Esophagus (tissue), 2 donors: ENCODE data around the gene SLC16A12. TPM values are rescaled to one million over a fixed set of nuclear protein-coding genes. Genes with fewer than 3 reads are reported as not detected.
A peak's percentile ranks its signal among the peaks of the same experiment; 100 is the strongest.
"Not testable (repeated sequence)": the region's sequence is repeated elsewhere in the genome, so short reads cannot be mapped to it uniquely, and the experiment has no call there.

Experiments
- H3K27ac ChIP-seq, 2 donors: one replicate each; pipeline ENCODE4 v1.5.1; 2013; ENCODE audit warnings: low read depth in 2 of 2, mild to moderate bottlenecking in 2 of 2, inconsistent platforms in 1 of 2, low read length in 1 of 2, moderate library complexity in 1 of 2
- H3K27me3 ChIP-seq, 2 donors: one replicate each; pipeline ENCODE4 v1.6.1; 2013; ENCODE audit warnings: low read length in 2 of 2, control low read depth in 1 of 2, mild to moderate bottlenecking in 1 of 2; ENCODE audit not compliant: insufficient read depth in 2 of 2, control insufficient read depth in 1 of 2
- H3K36me3 ChIP-seq, 2 donors: one replicate each; pipeline ENCODE4 v1.6.1; 2013; ENCODE audit warnings: low read length in 1 of 2; ENCODE audit not compliant: control insufficient read depth in 2 of 2, insufficient read depth in 2 of 2
- H3K4me1 ChIP-seq, 2 donors: one replicate each; pipeline ENCODE4 v1.6.1; 2013; ENCODE audit warnings: low read length in 1 of 2; ENCODE audit not compliant: control insufficient read depth in 2 of 2, insufficient read depth in 2 of 2
- H3K4me3 ChIP-seq, 2 donors: one replicate each; pipeline ENCODE4 v1.5.1; 2013; ENCODE audit warnings: low read length in 2 of 2, mild to moderate bottlenecking in 2 of 2, low read depth in 1 of 2, moderate library complexity in 1 of 2
- H3K9me3 ChIP-seq, 2 donors: one replicate each; pipeline ENCODE4 v1.6.1; 2013; ENCODE audit warnings: mild to moderate bottlenecking in 2 of 2, low read depth in 1 of 2, low read length in 1 of 2, moderate library complexity in 1 of 2; ENCODE audit not compliant: control insufficient read depth in 2 of 2, insufficient read depth in 1 of 2
- WGBS, 2 donors: extraction: QIAGEN DNeasy Blood & Tissue Kit; methylation state at CpG; one replicate each; pipeline ENCODE4 v1.1.7; 2013; 5-methylcytosine and 5-hydroxymethylcytosine counted together
- polyA plus RNA-seq, 2 donors: library from polyadenylated mRNA; stranded (reverse); fragments of 200-250 nt; gene quantifications; one replicate each; pipeline ENCODE4 v1.2.3, GENCODE V29; 2013
- donor health status: healthy with polysubstance abuse.
- donor health status: Bipolar disorder and iron deficiency.

Gene SLC16A12
- polyA plus RNA-seq, 2 donors, result 0.02 to 0.05 TPM

DNA sequence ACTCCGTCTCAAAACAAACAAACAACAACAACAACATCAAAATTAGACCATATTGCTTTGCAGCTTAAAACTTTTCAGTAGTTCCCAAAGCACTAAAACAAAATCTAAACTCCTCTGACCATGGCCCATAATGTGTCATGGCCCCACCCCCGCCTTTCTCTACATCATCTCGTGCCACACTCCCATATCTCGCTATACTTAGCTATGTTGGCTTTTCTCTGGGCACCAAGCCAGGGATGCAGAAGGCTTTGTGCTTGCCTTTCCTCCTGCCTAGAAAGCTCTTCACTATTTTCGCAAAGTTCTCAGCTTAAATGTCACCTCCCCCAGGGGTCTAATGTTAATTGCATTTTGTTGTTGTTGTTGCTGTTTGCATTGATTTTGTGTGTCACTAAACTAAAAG is 15.1 kb upstream of the SLC16A12 start:
- Histone ChIP-seq H3K9me3 (no peaks in the 10 kb centered on the region), H3K4me1 (no peaks in the 10 kb centered on the region), H3K4me3 (no peak overlapping the region), H3K36me3 (no peaks in the 10 kb centered on the region), H3K27me3 (no peaks in the 10 kb centered on the region), H3K27ac (no peak overlapping the region)
- 67 to 68% methylated on average over 5 of the region's 5 CpGs for WGBS, 2 donors

DNA sequence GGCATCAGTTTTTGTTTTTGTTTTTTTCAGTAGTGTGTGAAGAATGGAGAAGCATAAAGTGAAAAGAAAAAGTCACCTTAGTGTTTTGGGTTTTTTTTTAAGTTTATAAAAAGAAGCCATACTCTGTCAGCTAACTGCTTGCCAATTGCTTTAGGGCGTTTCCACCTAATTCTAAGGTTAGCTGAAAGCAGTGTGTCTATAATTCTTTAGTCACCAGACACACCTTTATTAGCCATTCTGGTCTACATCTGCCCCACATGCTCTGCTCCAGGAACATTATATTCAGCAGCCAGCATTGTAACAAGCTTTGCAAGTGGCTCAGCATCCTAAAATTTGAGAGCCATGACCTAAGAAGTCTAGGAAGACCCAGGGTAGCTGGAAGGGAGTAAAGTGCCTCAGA is 14.1 kb upstream of the SLC16A12 start:
- Histone ChIP-seq H3K27me3 (no peaks in the 10 kb centered on the region), H3K9me3 (no peaks in the 10 kb centered on the region), H3K27ac (no peak overlapping the region), H3K36me3 (no peaks in the 10 kb centered on the region), H3K4me3 (no peak overlapping the region), H3K4me1 (no peaks in the 10 kb centered on the region)
- 51 to 52% methylated on average over 1 of the region's 1 CpG for WGBS, 2 donors

DNA sequence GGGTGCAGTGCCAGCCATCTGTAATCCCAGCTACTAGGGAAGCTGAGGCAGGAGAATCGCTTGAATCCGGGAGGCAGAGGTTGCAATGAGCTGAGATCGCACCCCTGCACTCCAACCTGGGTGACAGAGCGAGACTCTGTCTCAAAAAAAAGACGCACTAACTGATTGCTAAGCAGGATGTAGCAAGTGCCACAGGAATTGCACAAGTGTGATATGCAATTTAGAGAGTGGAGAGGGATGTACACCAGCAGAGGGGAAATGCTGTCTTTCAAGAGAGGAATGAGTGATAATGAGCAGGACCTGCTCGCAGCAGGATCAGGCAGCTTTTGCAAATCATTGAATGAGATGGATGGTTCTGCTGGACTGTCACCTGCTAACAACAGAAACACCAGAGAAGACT is 13.3 kb upstream of the SLC16A12 start:
- H3K4me1 ChIP-seq, result no peaks in the 10 kb centered on the region
- H3K27ac ChIP-seq, result no peak overlapping the region
- H3K36me3 ChIP-seq, result no peaks in the 10 kb centered on the region
- H3K4me3 ChIP-seq, result no peak overlapping the region
- WGBS, 2 donors, result 85 to 90% methylated on average over 6 of the region's 6 CpGs
- H3K27me3 ChIP-seq, result no peaks in the 10 kb centered on the region
- H3K9me3 ChIP-seq, result no peaks in the 10 kb centered on the region

DNA sequence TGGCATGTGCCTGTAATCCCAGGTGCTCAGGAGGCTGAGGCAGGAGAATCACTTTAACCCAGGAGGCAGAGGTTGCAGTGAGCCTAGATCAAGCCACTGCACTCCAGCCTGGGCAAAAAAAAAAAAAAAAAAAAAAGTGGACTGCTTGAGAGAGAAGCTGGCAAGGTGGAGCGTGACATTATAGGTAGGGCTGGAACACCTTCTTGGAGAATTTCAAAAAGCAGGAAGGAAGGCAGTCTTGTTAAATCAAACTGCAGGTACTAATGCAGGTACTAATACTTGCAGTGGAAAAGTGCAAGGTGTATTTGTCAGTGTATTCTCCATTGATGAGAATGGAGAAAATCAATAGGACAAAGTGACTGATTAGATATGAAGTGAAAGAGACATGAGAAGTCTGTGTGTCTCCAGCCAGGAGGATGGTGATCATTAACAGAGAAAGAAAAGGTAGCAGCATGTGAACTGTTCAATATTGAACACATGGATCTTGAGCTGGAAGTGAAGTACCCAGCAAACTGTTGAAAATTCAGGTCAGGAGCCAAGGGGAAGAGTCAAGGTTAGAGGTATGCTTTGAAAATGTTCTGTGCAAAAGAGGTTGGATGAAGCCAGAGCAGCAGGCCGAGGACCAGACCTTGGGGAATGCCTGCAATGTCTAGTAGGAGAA is 12.6 kb upstream of the SLC16A12 start:
- no peak overlapping the region for H3K27ac ChIP-seq
- no peak overlapping the region for H3K4me3 ChIP-seq
- no peaks in the 10 kb centered on the region for H3K9me3 ChIP-seq
- no peaks in the 10 kb centered on the region for H3K4me1 ChIP-seq
- WGBS, 2 donors, result 74 to 91% methylated on average over 2 of the region's 2 CpGs
- no peaks in the 10 kb centered on the region for H3K27me3 ChIP-seq
- no peaks in the 10 kb centered on the region for H3K36me3 ChIP-seq

DNA sequence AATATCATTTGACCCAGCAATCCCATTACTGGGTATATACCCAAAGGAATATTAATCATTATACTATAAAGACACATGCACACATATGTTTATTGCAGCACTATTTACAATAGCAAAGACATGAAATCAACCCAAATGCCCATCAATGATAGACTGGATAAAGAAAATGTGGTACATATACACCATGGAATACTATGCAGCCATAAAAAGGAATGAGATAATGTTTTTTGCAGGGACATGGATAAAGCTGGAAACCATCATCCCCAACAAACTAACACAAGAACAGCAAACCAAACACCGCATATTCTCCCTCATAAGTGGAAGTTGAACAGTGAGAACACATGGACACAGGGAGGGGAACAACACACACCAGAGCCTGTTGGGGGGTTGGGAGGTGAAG is 11.3 kb upstream of the SLC16A12 start:
- 97 to 100% methylated on average over 1 of the region's 1 CpG for WGBS, 2 donors

DNA sequence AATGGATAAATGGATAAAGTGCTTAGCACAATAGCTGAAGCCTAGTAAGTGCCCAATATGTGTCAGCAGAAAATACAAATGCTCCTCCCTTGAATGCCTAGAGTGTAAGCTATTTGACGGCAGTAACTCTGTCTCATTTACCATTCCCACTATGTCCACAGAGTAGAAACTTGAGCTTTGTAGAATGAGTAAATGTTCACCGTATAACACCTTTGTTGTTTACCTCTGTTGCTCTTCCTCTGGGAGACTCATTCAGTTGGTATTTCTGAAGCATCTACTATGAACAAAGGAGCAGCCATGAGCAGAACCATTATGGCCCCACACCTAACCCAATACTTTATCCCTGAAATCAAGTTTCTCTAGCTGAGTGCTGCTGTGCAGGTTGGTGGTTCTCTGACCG is 8.4 kb upstream of the SLC16A12 start:
- Histone ChIP-seq H3K4me3 (no peak overlapping the region), H3K9me3 (no peaks in the 10 kb centered on the region), H3K27me3 (no peaks in the 10 kb centered on the region), H3K36me3 (no peaks in the 10 kb centered on the region), H3K4me1 (no peaks in the 10 kb centered on the region), H3K27ac (no peak overlapping the region)
- WGBS, 2 donors, result 75 to 91% methylated on average over 3 of the region's 3 CpGs

More for the DNA sequence above, 11.3 kb upstream of the SLC16A12 start:
- H3K27me3 ChIP-seq, H3K27ac ChIP-seq, H3K4me3 ChIP-seq, H3K9me3 ChIP-seq, H3K4me1 ChIP-seq, H3K36me3 ChIP-seq: not testable (repeated sequence)

DNA sequence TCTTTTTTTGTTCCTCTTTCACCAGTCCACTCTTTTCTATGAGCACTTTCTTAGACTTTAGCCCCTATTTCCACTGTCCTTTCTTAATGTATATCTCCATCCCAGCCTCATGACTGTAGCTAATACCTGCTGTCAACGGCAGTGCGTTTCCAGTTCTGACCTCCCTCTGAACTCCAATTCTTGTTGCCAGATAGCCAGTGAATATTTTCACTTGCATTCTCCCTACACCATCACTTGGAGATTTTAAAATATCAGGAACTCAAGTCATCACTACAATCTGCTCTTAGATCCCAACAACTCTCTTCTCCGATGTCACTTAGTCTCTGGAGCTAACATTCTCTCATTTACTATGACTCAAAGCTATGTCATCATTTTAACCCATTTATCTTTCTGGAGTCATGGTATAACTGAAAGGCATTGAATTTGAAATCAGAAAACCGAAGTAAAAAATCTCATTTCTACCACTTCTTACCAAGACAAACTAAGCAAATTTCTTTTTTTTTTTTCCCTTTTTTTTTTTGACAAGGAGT is 5.1 kb upstream of the SLC16A12 start:
- WGBS, 2 donors, result 81 to 92% methylated on average over 4 of the region's 4 CpGs
- H3K4me3 ChIP-seq, result no peak overlapping the region
- no peaks in the 10 kb centered on the region for H3K9me3 ChIP-seq
- H3K27ac ChIP-seq, result no peak overlapping the region
- no peaks in the 10 kb centered on the region for H3K36me3 ChIP-seq
- peaks cover 2 to 5% of the 10 kb centered on the region in 2 donors for H3K27me3 ChIP-seq
- peaks cover 2% of the 10 kb centered on the region in 2 donors for H3K4me1 ChIP-seq

DNA sequence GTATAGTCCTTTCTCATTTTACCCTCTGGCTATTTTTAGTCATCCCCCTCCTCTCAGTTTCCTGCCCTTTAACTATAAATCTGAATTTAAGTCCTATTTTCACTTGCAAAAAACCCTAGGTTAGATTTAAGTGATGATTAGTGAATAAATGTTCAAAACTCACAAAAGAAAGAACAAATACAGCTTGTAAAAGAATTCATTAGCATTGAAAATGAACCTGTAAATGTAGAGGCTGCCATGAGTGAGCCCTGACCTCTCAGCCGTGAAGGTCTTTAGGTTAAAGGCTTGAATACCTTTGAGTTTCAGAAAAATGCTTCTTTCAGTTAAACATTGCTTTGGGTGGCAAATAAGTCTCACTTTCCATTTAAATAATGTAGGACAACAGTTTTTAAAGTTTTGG is 2.0 kb upstream of the SLC16A12 start:
- H3K27ac ChIP-seq, result no peak overlapping the region
- 69 to 71% methylated on average over 1 of the region's 1 CpG for WGBS, 2 donors
- peaks cover 8 to 13% of the 10 kb centered on the region in 2 donors for H3K27me3 ChIP-seq
- no peaks in the 10 kb centered on the region for H3K9me3 ChIP-seq
- H3K4me3 ChIP-seq, result no peak overlapping the region
- no peaks in the 10 kb centered on the region for H3K36me3 ChIP-seq
- peaks cover 3 to 5% of the 10 kb centered on the region in 2 donors for H3K4me1 ChIP-seq

DNA sequence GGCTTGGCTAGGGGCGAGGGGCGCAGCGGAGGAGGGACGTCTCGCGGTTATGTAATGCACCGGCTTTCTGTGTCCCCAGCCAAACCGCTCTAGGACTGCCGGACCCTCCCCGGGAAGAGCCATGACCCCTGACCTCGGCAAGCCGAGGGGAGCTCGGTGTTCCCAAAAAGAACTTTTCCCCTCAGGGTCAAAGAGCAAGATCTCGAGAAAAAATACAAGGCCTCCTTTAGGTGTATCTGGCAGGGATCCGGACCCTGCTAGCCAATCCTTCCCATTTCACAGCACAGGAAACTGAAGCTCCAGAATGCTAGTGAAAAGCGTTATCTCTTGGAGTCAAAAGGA is 590 bp upstream of the SLC16A12 start:
- peak overlapping the region; percentile 3 to 36 for H3K4me3 ChIP-seq
- peaks cover 8 to 17% of the 10 kb centered on the region in 2 donors for H3K27me3 ChIP-seq

DNA sequence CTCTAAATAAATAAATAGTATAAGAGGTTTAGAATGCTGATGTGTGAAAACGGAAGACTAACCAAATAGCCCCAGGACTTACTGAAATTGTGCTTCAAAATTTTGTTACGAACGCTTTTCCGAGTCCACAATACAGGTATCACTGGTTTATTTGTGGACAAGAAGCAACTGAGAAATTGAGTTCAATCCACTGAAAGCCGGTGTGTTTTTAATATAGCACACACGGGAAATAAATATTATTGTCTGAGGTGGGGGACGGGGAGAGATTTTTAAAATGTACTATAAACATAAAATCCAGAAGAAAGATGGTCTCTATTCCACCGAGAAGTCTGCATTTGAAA is 598 bp downstream of the SLC16A12 start:
- Histone ChIP-seq H3K9me3 (no peaks in the 10 kb centered on the region), H3K27ac (no peak overlapping the region), H3K36me3 (no peaks in the 10 kb centered on the region), H3K4me3 (peak overlapping the region in 1 of 2 donors; percentile 36), H3K4me1 (peaks cover 3 to 5% of the 10 kb centered on the region in 2 donors), H3K27me3 (peaks cover 8 to 17% of the 10 kb centered on the region in 2 donors)
- 12 to 14% methylated on average over 8 of the region's 8 CpGs for WGBS, 2 donors

More for the DNA sequence above, 590 bp upstream of the SLC16A12 start:
- peaks cover 3 to 5% of the 10 kb centered on the region in 2 donors for H3K4me1 ChIP-seq
- no peaks in the 10 kb centered on the region for H3K9me3 ChIP-seq
- no peaks in the 10 kb centered on the region for H3K36me3 ChIP-seq
- no peak overlapping the region for H3K27ac ChIP-seq
- WGBS, 2 donors, result 24 to 25% methylated on average over 16 of the region's 16 CpGs
